GM12891 (cell line): ENCODE measurements around the gene RETREG3.

Source experiments
- PAX5 ChIP-seq: IDR thresholded peaks from 2 replicates; pipeline ENCODE4 v1.6.1; 2011; ENCODE audit warnings: low read length, moderate library complexity, mild to moderate bottlenecking; ENCODE audit not compliant: insufficient read depth, severe bottlenecking
- POLR2A ChIP-seq: IDR thresholded peaks from 2 replicates; pipeline ENCODE4 v1.6.1; 2011; ENCODE audit warnings: low read depth, low read length, control low read depth
- POLR2AphosphoS5 ChIP-seq: IDR thresholded peaks from 2 replicates; pipeline ENCODE4 v1.6.1; 2011; ENCODE audit warnings: low read depth, low read length, control low read depth
- TAF1 ChIP-seq: IDR thresholded peaks from 2 replicates; pipeline ENCODE4 v1.6.1; 2011; ENCODE audit warnings: low read depth, low read length, control low read depth

GRCh38 chr17:42655528-42655927 is 46.4 kb upstream of the RETREG3 start:
- TF ChIP-seq TAF1 (no peak), POLR2A (no peak), PAX5 (no peak), POLR2AphosphoS5 (no peak)
